Peyer's patch (tissue), 4 donors: ENCODE measurements around the gene MUC5AC. TPM values are rescaled to one million over a fixed set of nuclear protein-coding genes. Genes with fewer than 3 reads are reported as not detected.

Source experiments
- DNase-seq, 3 donors: peaks; one replicate each; pipeline ENCODE4 v3.0.0-alpha.2; 2017 to 2019
- H3K27ac ChIP-seq, 4 donors: fragments of 200-600 bp; sonication (generic); one replicate each; pipeline ENCODE4 v1.5.1; 2016 to 2019
- H3K27me3 ChIP-seq, 2 donors: fragments of 200-600 bp; sonication (generic); one replicate each; pipeline ENCODE4 v1.5.1; 2019
- H3K36me3 ChIP-seq, 3 donors: fragments of 200-600 bp; sonication (generic); one replicate each; pipeline ENCODE4 v1.5.1; 2016 to 2019
- H3K4me1 ChIP-seq, 4 donors: fragments of 200-600 bp; sonication (generic); one replicate each; pipeline ENCODE4 v1.5.1; 2016 to 2019
- H3K4me3 ChIP-seq, 4 donors: fragments of 200-600 bp; sonication (generic); 1 replicate in 3 of 4; 2 replicates in 1 of 4; pipeline ENCODE4 v1.5.1; 2016 to 2019; ENCODE audit warnings: mild to moderate bottlenecking in 1 of 4
- H3K9me3 ChIP-seq, 4 donors: fragments of 200-600 bp; sonication (generic); one replicate each; pipeline ENCODE4 v1.5.1; 2016 to 2019; ENCODE audit warnings: mild to moderate bottlenecking in 1 of 4
- POLR2A ChIP-seq, 2 donors: fragments of 450-650 bp; IDR thresholded peaks; one replicate each; pipeline ENCODE4 v1.5.1; 2017; ENCODE audit warnings: antibody characterized with exemption in 2 of 2, mild to moderate bottlenecking in 2 of 2, moderate library complexity in 2 of 2
- total RNA-seq, 4 donors: library from RNA; depleted of rRNA; stranded (reverse); fragments of >200 nt; gene quantifications; one replicate each; pipeline ENCODE4 v1.1.0, GENCODE V29; 2016
- TF ChIP-seq, protein P1 (sequence below), 6 experiments: fragments of 450-650 bp in 4 of 6; fragments of 200-600 bp in 2 of 6; sonication (generic) in 1 of 6; IDR thresholded peaks; one replicate each; pipeline ENCODE4 v1.5.1; 2017 to 2019; ENCODE audit warnings: antibody characterized with exemption in 6 of 6, mild to moderate bottlenecking in 3 of 6, moderate library complexity in 1 of 6

The MUC5AC gene
- total RNA-seq, 4 donors from 2014 or later, result not detected

GRCh38 chr11:1195682-1196515 lies 38.1 kb downstream of the MUC5AC start:
- Histone ChIP-seq H3K27ac (no peak overlapping the region), H3K36me3 (no peaks in the 10 kb centered on the region), H3K9me3 (no peaks in the 10 kb centered on the region), H3K27me3 (no peaks in the 10 kb centered on the region), H3K4me3 (no peak overlapping the region), H3K4me1 (no peaks in the 10 kb centered on the region)
- DNase-seq, result peak in 2 of 3 donors; percentile 31 to 36
- TF ChIP-seq, protein P1, sequence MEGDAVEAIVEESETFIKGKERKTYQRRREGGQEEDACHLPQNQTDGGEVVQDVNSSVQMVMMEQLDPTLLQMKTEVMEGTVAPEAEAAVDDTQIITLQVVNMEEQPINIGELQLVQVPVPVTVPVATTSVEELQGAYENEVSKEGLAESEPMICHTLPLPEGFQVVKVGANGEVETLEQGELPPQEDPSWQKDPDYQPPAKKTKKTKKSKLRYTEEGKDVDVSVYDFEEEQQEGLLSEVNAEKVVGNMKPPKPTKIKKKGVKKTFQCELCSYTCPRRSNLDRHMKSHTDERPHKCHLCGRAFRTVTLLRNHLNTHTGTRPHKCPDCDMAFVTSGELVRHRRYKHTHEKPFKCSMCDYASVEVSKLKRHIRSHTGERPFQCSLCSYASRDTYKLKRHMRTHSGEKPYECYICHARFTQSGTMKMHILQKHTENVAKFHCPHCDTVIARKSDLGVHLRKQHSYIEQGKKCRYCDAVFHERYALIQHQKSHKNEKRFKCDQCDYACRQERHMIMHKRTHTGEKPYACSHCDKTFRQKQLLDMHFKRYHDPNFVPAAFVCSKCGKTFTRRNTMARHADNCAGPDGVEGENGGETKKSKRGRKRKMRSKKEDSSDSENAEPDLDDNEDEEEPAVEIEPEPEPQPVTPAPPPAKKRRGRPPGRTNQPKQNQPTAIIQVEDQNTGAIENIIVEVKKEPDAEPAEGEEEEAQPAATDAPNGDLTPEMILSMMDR (IDR thresholded peaks at IDR 0.05), result no peak
- no peak for TF ChIP-seq POLR2A (IDR thresholded peaks at IDR 0.05)

- no peaks in the 10 kb centered on the region for H3K27me3 ChIP-seq
- no peak for TF ChIP-seq POLR2A (IDR thresholded peaks at IDR 0.05)
- TF ChIP-seq, protein P1 (IDR thresholded peaks at IDR 0.05), result no peak
- H3K27ac ChIP-seq, result no peak overlapping the region
- no peaks in the 10 kb centered on the region for H3K9me3 ChIP-seq
- DNase-seq, result peak in 1 of 3 donors; percentile 38
- H3K4me3 ChIP-seq, result no peak overlapping the region
- H3K4me1 ChIP-seq, result no peaks in the 10 kb centered on the region
- no peaks in the 10 kb centered on the region for H3K36me3 ChIP-seq
These were observed 39.0 kb downstream of the MUC5AC start for GRCh38 chr11:1196516-1197391.

DNA sequence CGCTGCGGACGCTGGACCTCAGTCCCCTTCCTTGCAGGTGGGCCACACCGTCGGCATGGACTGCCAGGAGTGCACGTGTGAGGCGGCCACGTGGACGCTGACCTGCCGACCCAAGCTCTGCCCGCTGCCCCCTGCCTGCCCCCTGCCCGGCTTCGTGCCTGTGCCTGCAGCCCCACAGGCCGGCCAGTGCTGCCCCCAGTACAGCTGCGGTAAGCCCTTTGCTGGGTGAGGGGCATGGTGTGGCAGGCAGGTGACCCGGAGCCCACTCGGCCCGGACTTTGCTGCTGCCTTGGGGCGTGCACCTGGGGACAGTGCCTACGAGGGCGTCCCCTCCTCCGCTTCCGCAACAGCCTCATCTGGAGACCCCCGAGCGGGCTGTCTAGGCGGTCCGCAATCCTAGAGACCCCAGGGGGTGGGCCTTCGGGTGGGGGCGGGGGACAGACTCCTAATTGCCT lies 39.7 kb downstream of the MUC5AC start:
- no peaks in the 10 kb centered on the region for H3K36me3 ChIP-seq
- TF ChIP-seq, protein P1 (IDR thresholded peaks at IDR 0.05), result no peak
- TF ChIP-seq POLR2A (IDR thresholded peaks at IDR 0.05), result no peak
- H3K4me3 ChIP-seq, result no peak overlapping the region
- H3K4me1 ChIP-seq, result no peaks in the 10 kb centered on the region
- H3K27me3 ChIP-seq, result no peaks in the 10 kb centered on the region
- H3K27ac ChIP-seq, result no peak overlapping the region
- peak in 2 of 3 donors; percentile 33 to 40 for DNase-seq
- no peaks in the 10 kb centered on the region for H3K9me3 ChIP-seq

DNA sequence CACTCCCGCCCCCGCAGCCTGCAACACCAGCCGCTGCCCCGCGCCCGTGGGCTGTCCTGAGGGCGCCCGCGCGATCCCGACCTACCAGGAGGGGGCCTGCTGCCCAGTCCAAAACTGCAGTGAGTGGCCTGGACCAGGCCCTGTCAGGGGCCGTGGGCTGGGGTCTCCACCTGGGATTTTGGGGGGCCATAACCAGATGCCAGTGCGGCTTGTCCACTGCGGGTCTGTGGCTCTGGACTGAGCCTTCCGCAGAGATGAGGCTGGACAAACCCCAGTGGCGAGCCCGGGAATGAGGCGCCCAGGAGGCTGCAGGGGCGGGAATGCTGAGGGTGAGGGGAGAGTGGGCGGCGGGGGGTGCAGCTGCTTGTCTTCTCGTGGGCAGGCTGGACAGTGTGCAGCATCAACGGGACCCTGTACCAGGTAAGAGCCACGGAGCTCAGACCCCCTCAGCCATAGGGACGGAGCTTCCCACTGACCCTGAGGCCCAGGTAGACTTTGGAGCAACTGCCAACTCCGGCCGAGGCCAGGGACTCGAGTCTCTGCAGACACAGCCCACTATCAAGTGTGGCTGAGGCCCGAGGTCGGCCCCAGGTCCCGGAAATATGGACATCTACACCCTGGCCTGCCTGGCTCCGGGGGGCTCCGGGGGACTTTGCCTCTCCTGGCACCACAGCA lies 40.3 kb downstream of the MUC5AC start:
- Histone ChIP-seq H3K4me3 (no peak overlapping the region), H3K9me3 (no peaks in the 10 kb centered on the region)

More for the DNA sequence above, 40.3 kb downstream of the MUC5AC start:
- H3K36me3 ChIP-seq, result no peaks in the 10 kb centered on the region
- peaks cover 0 to 3% (median 0%) of the 10 kb centered on the region in 4 donors for H3K4me1 ChIP-seq
- H3K27me3 ChIP-seq, result no peaks in the 10 kb centered on the region
- TF ChIP-seq, protein P1 (IDR thresholded peaks at IDR 0.05), result no peak
- TF ChIP-seq POLR2A (IDR thresholded peaks at IDR 0.05), result no peak
- no peak overlapping the region for H3K27ac ChIP-seq
- peak in 1 of 3 donors; percentile 38 for DNase-seq
